NCI-H2227 (cell line): Measurements from ENCODE around the gene CCDC136.

Experiments used
- DNase-seq: peaks from one replicate; lab custom pipeline; 2025; ENCODE audit not compliant: unreplicated experiment; lab: John Stamatoyannopoulos, UW

The CCDC136 gene

GRCh38 chr7:128843938-128844621 lies 52.3 kb downstream of the CCDC136 start:
- no peak for DNase-seq

GRCh38 chr7:128844777-128845311 lies 53.1 kb downstream of the CCDC136 start:
- DNase-seq: no peak

- DNase-seq: no peak
These were observed 53.7 kb downstream of the CCDC136 start for GRCh38 chr7:128845475-128845874.

GRCh38 chr7:128845987-128846386 lies 54.2 kb downstream of the CCDC136 start:
- no peak for DNase-seq

GRCh38 chr7:128846781-128847444 lies 55.1 kb downstream of the CCDC136 start:
- no peak for DNase-seq

GRCh38 chr7:128847721-128848211 lies 56.0 kb downstream of the CCDC136 start:
- DNase-seq: no peak

- DNase-seq: no peak
These were observed 56.8 kb downstream of the CCDC136 start for GRCh38 chr7:128848289-128849155.

- DNase-seq: no peak
These were observed 57.4 kb downstream of the CCDC136 start for GRCh38 chr7:128849156-128849515.

GRCh38 chr7:128849804-128850490 lies 58.2 kb downstream of the CCDC136 start:
- no peak for DNase-seq

GRCh38 chr7:128852537-128853254 lies 60.9 kb downstream of the CCDC136 start:
- no peak for DNase-seq

- no peak for DNase-seq
These were observed 62.0 kb downstream of the CCDC136 start for GRCh38 chr7:128853799-128854198.

GRCh38 chr7:128854396-128854795 lies 62.6 kb downstream of the CCDC136 start:
- DNase-seq: no peak

GRCh38 chr7:128855559-128855958 lies 63.8 kb downstream of the CCDC136 start:
- no peak for DNase-seq

- DNase-seq: no peak
These were observed 64.4 kb downstream of the CCDC136 start for GRCh38 chr7:128856001-128856718.

- DNase-seq: no peak
These were observed 66.8 kb downstream of the CCDC136 start for GRCh38 chr7:128858380-128859231.

- DNase-seq: no peak
These were observed 67.7 kb downstream of the CCDC136 start for GRCh38 chr7:128859232-128860157.
